WI38 (cell line): ENCODE results near the gene FOXK1.

Source experiments
- H3K4me3 ChIP-seq: 2 replicates; pipeline ENCODE4 v1.5.1; 2011; ENCODE audit warnings: low read depth, mild to moderate bottlenecking, control low read depth, low read length
- TF ChIP-seq, protein P1 (sequence below): IDR thresholded peaks from 2 replicates; pipeline ENCODE4 v1.5.1; 2012; ENCODE audit warnings: low read depth, mild to moderate bottlenecking, control low read depth, low read length

Gene FOXK1

DNA sequence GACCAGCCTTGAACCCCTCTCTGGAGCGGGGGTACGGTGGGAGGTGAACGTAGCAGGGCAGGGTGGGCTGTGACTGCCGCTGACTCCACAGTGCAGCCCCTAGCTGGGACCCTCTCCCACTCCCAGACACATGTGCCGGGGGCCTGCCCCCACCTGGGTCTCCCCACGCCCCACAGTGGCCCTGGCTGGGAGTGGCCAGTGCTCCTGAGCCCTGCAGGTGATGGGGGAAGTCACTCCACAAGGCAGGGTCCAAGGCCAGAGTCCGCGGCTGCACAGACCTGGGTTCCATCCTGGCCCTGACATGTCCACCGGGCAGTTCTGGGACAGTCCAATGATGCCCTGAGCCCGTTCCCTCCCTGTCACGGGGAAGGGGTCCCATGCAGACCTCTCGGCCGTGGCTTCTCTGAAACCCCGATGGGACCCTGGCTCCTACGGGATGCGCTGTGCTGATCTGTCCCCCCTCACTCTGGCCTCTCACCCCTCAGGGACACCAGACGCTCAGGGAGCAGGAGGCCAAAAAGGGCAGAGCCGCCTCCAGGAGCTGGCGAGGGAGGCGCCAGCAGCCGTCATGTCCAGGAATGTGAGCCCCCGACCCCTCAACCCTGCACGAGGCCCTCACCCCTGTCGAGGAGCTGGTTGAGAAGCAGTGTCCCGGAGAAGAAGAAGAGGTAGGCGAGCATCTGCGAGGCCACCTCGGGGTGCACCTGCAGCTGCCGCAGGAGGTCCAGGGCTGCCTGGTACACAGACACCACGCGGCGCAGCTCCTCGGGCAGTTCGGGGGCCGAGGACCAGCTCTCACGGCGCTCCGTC, 133.7 kb downstream of the FOXK1 start:
- TF ChIP-seq, protein P1, sequence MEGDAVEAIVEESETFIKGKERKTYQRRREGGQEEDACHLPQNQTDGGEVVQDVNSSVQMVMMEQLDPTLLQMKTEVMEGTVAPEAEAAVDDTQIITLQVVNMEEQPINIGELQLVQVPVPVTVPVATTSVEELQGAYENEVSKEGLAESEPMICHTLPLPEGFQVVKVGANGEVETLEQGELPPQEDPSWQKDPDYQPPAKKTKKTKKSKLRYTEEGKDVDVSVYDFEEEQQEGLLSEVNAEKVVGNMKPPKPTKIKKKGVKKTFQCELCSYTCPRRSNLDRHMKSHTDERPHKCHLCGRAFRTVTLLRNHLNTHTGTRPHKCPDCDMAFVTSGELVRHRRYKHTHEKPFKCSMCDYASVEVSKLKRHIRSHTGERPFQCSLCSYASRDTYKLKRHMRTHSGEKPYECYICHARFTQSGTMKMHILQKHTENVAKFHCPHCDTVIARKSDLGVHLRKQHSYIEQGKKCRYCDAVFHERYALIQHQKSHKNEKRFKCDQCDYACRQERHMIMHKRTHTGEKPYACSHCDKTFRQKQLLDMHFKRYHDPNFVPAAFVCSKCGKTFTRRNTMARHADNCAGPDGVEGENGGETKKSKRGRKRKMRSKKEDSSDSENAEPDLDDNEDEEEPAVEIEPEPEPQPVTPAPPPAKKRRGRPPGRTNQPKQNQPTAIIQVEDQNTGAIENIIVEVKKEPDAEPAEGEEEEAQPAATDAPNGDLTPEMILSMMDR, result no peak
- H3K4me3 ChIP-seq, result no peak overlapping the region

DNA sequence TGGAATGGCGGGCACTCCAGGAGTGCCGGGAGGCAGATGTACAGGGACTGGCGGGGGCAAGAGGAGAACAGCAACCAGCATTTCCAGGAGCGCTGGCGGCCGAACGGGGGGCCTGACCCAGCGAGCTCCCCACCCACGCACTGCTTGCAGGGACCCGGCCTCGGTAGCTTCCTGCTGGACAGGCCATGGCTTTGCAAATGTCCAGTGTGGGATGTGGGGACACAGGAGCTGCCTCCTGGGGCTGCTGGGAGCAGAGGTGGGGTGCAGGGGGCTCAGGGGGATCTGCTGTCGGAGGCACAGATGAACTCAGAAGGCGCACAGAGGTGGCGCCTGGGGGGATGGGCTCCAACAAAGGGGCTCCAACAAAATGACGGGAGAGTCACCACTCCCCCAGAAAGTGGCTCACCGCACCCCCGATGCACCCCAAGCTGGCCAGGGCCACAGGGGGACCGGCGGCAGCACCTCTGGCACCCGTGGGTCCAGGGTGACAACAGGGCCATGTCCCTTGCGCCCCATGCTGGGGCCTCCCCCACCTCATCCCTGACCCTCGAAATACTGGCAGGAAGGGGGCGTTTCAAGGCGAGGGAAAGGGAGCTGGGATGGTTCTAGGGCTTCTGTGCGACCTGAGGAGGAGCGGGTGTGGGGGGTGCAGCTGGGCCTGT, 134.5 kb downstream of the FOXK1 start:
- no peak overlapping the region for H3K4me3 ChIP-seq
- TF ChIP-seq, protein P1, result no peak

DNA sequence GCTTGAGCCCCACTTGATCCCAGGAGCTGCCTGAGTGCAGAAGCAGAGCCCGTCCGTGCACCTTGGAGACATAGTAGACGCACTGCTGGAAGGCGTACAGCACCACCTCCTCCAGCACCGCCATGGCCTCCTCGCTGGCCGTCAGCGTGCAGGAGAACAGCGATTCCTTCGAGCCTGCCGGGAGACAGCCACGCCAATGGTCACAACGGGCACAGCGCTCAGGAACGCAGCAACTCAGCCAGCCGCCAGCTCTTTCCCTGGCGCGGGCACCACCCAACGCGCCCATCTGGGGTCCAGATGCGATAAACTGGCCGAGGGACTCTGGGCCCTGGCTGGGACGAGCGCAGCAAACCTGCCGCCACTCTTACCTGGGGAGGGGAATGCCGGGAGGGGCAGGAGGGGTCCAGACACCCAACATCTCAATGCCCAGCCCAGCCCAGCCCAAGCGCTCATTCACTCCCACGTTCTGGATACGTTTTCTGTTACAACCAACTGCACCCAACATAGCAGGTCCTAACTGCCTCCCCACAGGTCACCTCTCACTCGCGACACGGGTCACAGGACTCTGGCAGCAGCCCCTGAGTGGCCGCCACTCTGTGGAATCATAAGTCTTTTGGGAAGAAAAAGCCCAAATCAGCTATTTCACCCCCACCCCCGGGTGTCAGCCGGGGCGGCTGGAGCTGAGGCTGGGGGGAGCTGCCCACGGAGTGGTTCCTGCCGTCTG, 135.2 kb downstream of the FOXK1 start:
- no peak overlapping the region for H3K4me3 ChIP-seq
- TF ChIP-seq, protein P1, result no peak

DNA sequence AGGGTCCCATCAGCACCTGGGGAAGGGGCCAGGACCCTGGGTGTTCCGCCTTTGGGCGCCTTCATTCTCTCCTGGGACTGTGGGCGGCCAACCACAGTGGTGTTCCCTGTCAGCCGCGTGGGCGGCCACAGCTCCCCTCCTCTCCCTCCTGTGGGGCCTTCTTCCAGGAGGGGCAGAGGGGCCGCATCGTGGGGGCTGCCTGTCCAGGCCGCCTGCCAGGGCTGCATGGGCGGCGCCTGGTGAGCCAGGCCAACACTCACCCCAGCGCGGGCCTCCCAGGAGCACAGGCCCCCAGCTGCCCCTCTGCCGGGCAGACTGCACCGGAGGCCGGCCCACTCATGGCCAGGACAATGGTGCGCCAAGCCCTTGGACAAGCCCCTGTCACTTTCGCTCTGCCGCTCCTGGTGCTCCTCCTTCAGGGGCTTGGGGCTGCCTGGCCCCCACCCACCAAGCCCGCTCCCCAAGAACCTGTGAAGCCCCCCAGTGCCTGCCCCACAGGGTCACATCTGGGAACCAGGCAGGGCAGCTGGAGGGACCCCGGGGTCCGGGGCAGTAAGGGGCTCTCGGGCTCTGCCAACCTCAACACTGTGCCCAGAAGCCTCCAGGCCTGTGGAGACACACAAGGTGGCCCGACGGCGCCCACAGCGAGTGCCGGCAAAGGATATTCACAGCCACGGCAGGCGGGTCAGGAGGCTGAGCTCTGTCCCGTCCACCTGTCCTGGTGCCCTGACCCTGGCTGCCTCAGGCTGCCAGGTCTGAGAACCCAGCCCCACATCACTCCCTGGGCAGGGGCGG, 136.1 kb downstream of the FOXK1 start:
- H3K4me3 ChIP-seq, result no peak overlapping the region
- TF ChIP-seq, protein P1, result no peak

DNA sequence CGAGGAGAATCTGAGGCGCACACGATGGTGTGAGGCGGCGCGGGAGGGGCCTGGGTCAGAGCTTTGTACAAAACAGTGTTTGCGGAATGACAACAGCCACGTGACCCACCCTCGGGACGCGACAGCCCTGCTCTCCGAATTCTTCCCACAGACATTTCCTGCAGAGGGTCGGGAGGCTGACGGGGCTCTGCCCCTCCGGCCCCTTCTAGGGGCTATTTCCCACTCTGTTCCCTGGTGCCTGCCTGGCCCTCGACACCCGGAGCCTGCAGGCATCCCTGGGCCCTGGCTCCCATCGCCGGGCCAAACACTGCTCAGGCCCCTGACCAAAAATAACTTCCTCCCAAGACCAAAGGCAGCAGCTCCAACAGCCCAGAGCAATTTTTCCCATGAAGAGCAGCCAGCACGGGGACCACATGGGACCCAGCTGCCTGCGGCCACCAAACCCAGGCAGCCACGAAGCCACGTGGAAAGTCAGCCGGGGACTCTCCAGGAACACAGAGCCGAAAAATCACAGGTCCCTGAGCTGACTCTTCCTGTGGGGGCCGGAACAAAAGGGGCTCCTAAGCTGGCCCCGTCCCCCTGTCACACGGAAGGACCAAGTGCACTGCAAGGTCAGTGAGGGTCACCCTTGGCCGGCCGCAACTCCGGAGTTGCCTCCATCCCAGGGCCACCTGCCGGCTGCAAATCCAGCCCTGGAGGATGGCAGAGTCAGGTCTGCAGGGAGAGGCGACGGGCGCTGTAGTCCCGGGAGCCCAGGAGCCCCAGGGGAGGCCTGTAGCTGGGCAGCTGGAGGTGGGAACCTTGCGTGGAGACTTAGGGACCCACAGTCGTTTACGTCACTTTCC, 137.7 kb downstream of the FOXK1 start:
- TF ChIP-seq, protein P1, result no peak
- H3K4me3 ChIP-seq, result no peak overlapping the region

DNA sequence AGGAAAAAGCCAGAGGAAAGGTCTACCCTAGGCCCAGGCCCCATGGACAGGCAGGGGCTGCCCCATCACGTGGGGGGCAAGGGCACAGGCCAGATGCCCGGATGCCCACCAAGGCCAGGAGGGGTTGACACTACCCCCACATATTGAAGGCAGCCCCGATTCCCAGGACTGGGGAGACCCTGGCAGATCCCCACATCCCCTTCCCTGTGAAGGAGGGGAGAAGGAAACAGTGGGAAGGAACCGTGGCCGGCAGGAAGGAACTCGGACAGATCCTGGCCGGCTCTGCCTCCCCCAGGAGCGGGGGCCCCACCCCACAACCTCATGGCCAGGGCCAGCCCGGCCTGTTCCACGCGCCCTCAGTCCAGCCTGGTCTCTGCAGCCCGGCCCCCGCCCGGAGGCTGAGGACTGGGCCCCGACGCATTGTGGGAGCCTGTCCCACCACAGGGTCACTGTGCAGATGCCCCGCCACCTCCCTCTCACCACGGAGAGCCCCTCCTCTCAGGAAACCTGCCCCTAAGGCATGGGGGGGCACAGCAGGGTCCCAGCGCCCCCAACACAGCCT, 138.4 kb downstream of the FOXK1 start:
- TF ChIP-seq, protein P1, result no peak
- H3K4me3 ChIP-seq, result no peak overlapping the region
